HepG2 (cell line): ENCODE data around the gene MYO1E. TPM values are rescaled to one million over a fixed set of nuclear protein-coding genes. Genes with fewer than 3 reads are reported as not detected.

ENCODE experiments used
- BHLHE40 ChIP-seq: IDR thresholded peaks from 2 replicates; pipeline ENCODE4 v1.6.1; 2011; ENCODE audit warnings: low read length, improper control_type of control experiment
- CBX1 ChIP-seq: IDR thresholded peaks from one replicate; pipeline ENCODE4 v1.6.1; 2016; ENCODE audit warnings: antibody characterized with exemption, low read depth
- FOXO1 ChIP-seq: sonication (generic); formaldehyde crosslinking; IDR thresholded peaks from 2 replicates; pipeline ENCODE4 v1.4.0; 2020; ENCODE audit warnings: missing genetic modification reagents
- HHEX ChIP-seq: IDR thresholded peaks from 2 replicates; pipeline ENCODE4 v1.6.1; 2016; ENCODE audit warnings: control low read depth
- HNRNPUL1 ChIP-seq: fragments of 200-400 bp; formaldehyde crosslinking; IDR thresholded peaks from 2 replicates; pipeline ENCODE4 v1.6.1; 2017; ENCODE audit warnings: low read depth, mild to moderate bottlenecking, low read length, moderate library complexity
- PHF5A ChIP-seq: IDR thresholded peaks from one replicate; pipeline ENCODE4 v1.6.1; 2018; ENCODE audit warnings: low read depth, missing genetic modification reagents; ENCODE audit not compliant: unreplicated experiment
- POGZ ChIP-seq: sonication (generic); formaldehyde crosslinking; IDR thresholded peaks from 2 replicates; pipeline ENCODE4 v1.4.0; 2020; ENCODE audit warnings: mild to moderate bottlenecking, missing genetic modification reagents
- RAD21 ChIP-seq: fragments of 450-650 bp; formaldehyde crosslinking; IDR thresholded peaks from 2 replicates; pipeline ENCODE4 v1.5.0; 2020; ENCODE audit warnings: mild to moderate bottlenecking
- ZNF460 ChIP-seq: sonication (generic); formaldehyde crosslinking; IDR thresholded peaks from 2 replicates; pipeline ENCODE4 v1.5.1; 2020; ENCODE audit warnings: missing genetic modification reagents, mild to moderate bottlenecking, borderline replicate concordance
- ZNF569 ChIP-seq: sonication (generic); formaldehyde crosslinking; IDR thresholded peaks from 2 replicates; pipeline ENCODE4 v1.5.0; 2020; ENCODE audit warnings: mild to moderate bottlenecking, missing genetic modification reagents, moderate library complexity, borderline replicate concordance
- ZNF572 ChIP-seq: sonication (generic); formaldehyde crosslinking; IDR thresholded peaks from 2 replicates; pipeline ENCODE4 v1.5.1; 2020; ENCODE audit warnings: mild to moderate bottlenecking, missing genetic modification reagents
- ZNF577 ChIP-seq: sonication (generic); formaldehyde crosslinking; IDR thresholded peaks from 2 replicates; pipeline ENCODE4 v1.4.0; 2020; ENCODE audit warnings: mild to moderate bottlenecking, low read depth, missing genetic modification reagents, borderline replicate concordance
- polyA plus RNA-seq, 8 experiments: library from polyadenylated mRNA; depleted of rRNA in 3 of 8; stranded (reverse) in 7 of 8; unstranded in 1 of 8; fragments of >200 nt; fragmentation: Illumina TruSeq in 4 of 8; extraction: Trizol in 4 of 8; gene quantifications; 2 replicates each; pipeline versions ENCODE4 v1.2.1 to v1.2.3, GENCODE V29; 2011 to 2016; ENCODE audit warnings: low read depth in 4 of 8, missing spikeins in 1 of 8, mixed read lengths in 1 of 8; ENCODE audit not compliant: insufficient read depth in 1 of 8
- total RNA-seq, 5 experiments: library from RNA; depleted of rRNA; stranded (reverse); fragments of >200 nt; fragmentation: Illumina TruSeq; extraction: Trizol; gene quantifications; 2 replicates each; pipeline ENCODE4 v1.2.3, GENCODE V29; 2016; ENCODE audit warnings: low read depth in 1 of 5
- TF ChIP-seq, protein P1 (sequence below): conservative IDR thresholded peaks from 2 replicates; pipeline ENCODE4 v1.6.1; 2018; ENCODE audit warnings: missing genetic modification reagents
- TF ChIP-seq, protein P2 (sequence below): IDR thresholded peaks from 2 replicates; pipeline ENCODE4 v1.6.1; 2016; ENCODE audit warnings: mild to moderate bottlenecking
- TF ChIP-seq, protein P3 (sequence below), 2 experiments: sonication (generic) in 1 of 2; formaldehyde crosslinking in 1 of 2; IDR thresholded peaks; 2 replicates each; pipeline versions ENCODE4 v1.5.1 to v1.6.1; 2011 to 2020; ENCODE audit warnings: borderline replicate concordance in 1 of 2, low read depth in 1 of 2, low read length in 1 of 2, mild to moderate bottlenecking in 1 of 2, missing genetic modification reagents in 1 of 2, moderate library complexity in 1 of 2
- TF ChIP-seq, protein P4 (sequence below): sonication (generic); formaldehyde crosslinking; IDR thresholded peaks from 2 replicates; pipeline ENCODE4 v1.8.0; 2022; ENCODE audit warnings: low read depth, missing genetic modification reagents
- TF ChIP-seq, protein P5 (sequence below): sonication (generic); formaldehyde crosslinking; IDR thresholded peaks from 2 replicates; pipeline ENCODE4 v1.5.0; 2020; ENCODE audit warnings: mild to moderate bottlenecking, missing genetic modification reagents, borderline replicate concordance
- TF ChIP-seq, protein P6 (sequence below): sonication (generic); formaldehyde crosslinking; IDR thresholded peaks from 2 replicates; pipeline ENCODE4 v1.4.0; 2020; ENCODE audit warnings: missing genetic modification reagents, borderline replicate concordance

Gene MYO1E
- total and polyA plus RNA-seq, 2 of the 13 experiments (the other 11 are each of a cell fraction or from before 2014, with no cell fraction given), result 15.7 to 25.1 TPM

DNA sequence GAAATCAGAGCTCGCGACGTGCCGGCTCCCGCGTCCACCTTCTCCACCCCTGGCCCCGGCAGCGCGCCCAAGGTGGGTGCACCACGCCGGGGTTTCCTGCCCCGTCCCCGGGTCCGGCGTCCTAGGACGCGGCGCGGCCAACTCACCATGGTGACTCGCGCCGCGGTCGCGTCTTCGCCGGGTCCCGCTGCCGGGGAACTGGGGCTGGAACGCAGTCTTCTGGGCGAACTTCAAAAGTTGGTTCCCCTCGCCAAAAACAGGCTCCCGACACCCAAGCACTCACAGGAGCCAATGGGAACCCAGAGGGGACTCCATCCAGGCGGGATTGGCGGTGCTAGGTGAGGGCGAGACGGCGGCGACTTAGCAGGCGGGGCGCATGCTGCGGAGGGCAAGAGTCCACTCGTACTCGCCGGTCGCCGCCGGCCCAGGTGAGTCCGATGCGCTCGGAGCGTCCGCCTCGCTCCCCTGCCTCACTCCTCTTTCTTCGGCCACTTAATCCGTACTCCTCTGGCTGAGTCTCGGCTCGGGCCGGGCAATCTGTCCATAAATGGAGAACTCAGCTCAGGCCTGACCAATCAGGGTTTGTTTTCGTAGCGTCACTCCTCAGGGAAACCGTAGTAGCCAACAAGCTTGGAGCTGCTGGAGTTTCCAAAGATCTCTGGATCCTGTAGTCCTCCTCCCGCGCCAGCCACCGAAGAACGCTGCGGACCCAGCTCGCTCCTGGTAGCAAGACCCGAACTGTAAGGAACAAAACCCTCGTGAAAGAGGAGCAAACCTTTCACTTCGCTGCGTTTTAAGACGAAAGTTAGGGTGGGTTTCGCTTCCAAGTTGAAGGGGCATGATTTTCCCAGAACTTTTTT is at the start of gene MYO1E (continued):
- TF ChIP-seq ZNF460 (CRISPR knock-in tag), result no peak; the same call in 1 of the 2 replicates
- TF ChIP-seq HNRNPUL1, result no peak
- no peak for TF ChIP-seq HHEX
- TF ChIP-seq CBX1, result peak; percentile 24
- TF ChIP-seq, protein P1, sequence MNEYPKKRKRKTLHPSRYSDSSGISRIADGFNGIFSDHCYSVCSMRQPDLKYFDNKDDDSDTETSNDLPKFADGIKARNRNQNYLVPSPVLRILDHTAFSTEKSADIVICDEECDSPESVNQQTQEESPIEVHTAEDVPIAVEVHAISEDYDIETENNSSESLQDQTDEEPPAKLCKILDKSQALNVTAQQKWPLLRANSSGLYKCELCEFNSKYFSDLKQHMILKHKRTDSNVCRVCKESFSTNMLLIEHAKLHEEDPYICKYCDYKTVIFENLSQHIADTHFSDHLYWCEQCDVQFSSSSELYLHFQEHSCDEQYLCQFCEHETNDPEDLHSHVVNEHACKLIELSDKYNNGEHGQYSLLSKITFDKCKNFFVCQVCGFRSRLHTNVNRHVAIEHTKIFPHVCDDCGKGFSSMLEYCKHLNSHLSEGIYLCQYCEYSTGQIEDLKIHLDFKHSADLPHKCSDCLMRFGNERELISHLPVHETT, result no peak
- no peak for TF ChIP-seq RAD21 (CRISPR knock-in tag)
- TF ChIP-seq, protein P2, sequence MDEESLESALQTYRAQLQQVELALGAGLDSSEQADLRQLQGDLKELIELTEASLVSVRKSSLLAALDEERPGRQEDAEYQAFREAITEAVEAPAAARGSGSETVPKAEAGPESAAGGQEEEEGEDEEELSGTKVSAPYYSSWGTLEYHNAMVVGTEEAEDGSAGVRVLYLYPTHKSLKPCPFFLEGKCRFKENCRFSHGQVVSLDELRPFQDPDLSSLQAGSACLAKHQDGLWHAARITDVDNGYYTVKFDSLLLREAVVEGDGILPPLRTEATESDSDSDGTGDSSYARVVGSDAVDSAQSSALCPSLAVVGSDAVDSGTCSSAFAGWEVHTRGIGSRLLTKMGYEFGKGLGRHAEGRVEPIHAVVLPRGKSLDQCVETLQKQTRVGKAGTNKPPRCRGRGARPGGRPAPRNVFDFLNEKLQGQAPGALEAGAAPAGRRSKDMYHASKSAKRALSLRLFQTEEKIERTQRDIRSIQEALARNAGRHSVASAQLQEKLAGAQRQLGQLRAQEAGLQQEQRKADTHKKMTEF (CRISPR knock-in tag), result peak; percentile 80
- TF ChIP-seq ZNF577 (CRISPR knock-in tag), result no peak
- TF ChIP-seq, protein P3, sequence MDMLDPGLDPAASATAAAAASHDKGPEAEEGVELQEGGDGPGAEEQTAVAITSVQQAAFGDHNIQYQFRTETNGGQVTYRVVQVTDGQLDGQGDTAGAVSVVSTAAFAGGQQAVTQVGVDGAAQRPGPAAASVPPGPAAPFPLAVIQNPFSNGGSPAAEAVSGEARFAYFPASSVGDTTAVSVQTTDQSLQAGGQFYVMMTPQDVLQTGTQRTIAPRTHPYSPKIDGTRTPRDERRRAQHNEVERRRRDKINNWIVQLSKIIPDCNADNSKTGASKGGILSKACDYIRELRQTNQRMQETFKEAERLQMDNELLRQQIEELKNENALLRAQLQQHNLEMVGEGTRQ (IDR thresholded peaks at IDR 0.05; ENCODE audit: low read depth, low read length), result no peak
- TF ChIP-seq, protein P3 (CRISPR knock-in tag; IDR thresholded peaks at IDR 0.05; ENCODE audit: borderline replicate concordance), result peak; percentile 80; the same call in 1 of the 2 replicates
- TF ChIP-seq ZNF569 (CRISPR knock-in tag), result no peak
- no peak; the same call in 1 of the 2 replicates for TF ChIP-seq FOXO1 (CRISPR knock-in tag)
- TF ChIP-seq POGZ (CRISPR knock-in tag), result peak; percentile 91
- TF ChIP-seq, protein P4, sequence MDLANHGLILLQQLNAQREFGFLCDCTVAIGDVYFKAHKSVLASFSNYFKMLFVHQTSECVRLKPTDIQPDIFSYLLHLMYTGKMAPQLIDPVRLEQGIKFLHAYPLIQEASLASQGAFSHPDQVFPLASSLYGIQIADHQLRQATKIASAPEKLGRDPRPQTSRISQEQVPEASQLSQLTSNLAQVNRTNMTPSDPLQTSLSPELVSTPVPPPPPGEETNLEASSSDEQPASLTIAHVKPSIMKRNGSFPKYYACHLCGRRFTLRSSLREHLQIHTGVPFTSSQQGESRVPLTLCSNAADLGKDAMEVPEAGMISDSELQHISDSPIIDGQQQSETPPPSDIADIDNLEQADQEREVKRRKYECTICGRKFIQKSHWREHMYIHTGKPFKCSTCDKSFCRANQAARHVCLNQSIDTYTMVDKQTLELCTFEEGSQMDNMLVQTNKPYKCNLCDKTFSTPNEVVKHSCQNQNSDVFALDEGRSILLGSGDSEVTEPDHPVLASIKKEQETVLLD, result no peak
- TF ChIP-seq, protein P5, sequence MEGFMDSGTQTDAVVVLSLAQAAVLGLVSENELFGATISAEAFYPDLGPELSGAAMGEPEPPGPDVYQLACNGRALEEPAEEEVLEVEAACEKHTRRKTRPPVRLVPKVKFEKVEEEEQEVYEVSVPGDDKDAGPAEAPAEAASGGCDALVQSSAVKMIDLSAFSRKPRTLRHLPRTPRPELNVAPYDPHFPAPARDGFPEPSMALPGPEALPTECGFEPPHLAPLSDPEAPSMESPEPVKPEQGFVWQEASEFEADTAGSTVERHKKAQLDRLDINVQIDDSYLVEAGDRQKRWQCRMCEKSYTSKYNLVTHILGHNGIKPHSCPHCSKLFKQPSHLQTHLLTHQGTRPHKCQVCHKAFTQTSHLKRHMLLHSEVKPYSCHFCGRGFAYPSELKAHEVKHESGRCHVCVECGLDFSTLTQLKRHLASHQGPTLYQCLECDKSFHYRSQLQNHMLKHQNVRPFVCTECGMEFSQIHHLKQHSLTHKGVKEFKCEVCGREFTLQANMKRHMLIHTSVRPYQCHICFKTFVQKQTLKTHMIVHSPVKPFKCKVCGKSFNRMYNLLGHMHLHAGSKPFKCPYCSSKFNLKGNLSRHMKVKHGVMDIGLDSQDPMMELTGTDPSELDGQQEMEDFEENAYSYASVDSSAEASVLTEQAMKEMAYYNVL (CRISPR knock-in tag), result peak; percentile 39; the same call in 1 of the 2 replicates
- 0 out of 2 replicates have a peak, but pooled peaks have one; percentile 41 for TF ChIP-seq ZNF572
- no peak for TF ChIP-seq BHLHE40
- TF ChIP-seq, protein P6, sequence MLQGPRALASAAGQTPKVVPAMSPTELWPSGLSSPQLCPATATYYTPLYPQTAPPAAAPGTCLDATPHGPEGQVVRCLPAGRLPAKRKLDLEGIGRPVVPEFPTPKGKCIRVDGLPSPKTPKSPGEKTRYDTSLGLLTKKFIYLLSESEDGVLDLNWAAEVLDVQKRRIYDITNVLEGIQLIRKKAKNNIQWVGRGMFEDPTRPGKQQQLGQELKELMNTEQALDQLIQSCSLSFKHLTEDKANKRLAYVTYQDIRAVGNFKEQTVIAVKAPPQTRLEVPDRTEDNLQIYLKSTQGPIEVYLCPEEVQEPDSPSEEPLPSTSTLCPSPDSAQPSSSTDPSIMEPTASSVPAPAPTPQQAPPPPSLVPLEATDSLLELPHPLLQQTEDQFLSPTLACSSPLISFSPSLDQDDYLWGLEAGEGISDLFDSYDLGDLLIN (CRISPR knock-in tag), result no peak
- TF ChIP-seq PHF5A, result no peak
